Activated CD8-positive, alpha-beta memory T cell treated with anti-CD3 and anti-CD28 coated beads for 36 hours (primary cell): Measurements from ENCODE around the gene PSORS1C1. TPM values are rescaled to one million over a fixed set of nuclear protein-coding genes. Genes with fewer than 3 reads are reported as not detected.

ENCODE experiments used
- CTCF ChIA-PET: fragments of 350-600 bp; sonication (Branson Sonifier 250); formaldehyde crosslinking; loops from one replicate; lab custom pipeline; 2021; ENCODE audit warnings: antibody characterized with exemption; lab: Charles Lee
- POLR2A ChIA-PET: fragments of 350-600 bp; sonication (Branson Sonifier 250); formaldehyde crosslinking; loops from one replicate; lab custom pipeline; 2021; ENCODE audit warnings: antibody characterized with exemption; lab: Charles Lee
- total RNA-seq, 2 experiments: library from RNA; stranded (reverse); gene quantifications; one replicate each; pipeline ENCODE4 v1.2.3, GENCODE V29; 2021

PSORS1C1 gene
- total RNA-seq, 2 experiments from 2014 or later, result not detected

- ChIA-PET POLR2A (no interaction called here), CTCF (no interaction called here)
Observed at GRCh38 chr6:31120151-31120915, 5.7 kb downstream of the PSORS1C1 start, which contains the start of gene CDSN. Gene CDSN (minus strand): TSS chr6:31120446. CDS start chr6:31120419, 27 bp downstream.

DNA sequence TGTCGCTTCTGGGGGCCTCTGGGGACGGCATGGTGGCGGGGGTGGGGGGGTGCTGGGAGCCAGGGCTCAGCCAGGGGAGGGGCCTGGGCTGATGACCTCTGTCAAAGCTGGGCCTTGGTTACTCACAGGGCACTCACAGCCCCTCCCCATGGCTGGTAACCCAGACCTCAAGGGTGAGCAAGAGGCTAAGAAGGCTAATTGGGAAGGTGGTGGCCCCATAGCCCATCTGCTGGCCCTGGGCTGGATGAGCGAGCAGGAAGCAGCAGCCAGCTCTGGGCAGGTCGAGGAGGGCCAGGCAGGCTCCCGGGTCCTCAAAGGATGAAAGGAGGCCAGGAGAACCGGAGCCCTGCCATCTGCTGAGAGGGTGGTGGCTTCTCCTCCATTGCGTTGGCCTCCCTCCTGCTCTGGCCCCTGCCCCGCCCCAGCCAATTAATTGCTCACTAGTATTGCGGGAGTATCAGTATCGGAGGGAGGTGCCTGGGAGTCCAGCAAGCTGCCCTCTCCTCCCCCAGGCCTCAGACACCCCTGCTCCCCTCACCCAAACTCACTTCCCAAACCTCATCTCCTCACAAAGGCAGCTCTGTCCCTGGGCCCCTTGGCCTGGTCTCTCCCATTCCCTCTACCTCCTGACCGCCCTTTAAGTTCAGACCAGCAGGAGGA is 6.7 kb downstream of the PSORS1C1 start:
- ChIA-PET CTCF (no interaction called here), POLR2A (no interaction called here)

DNA sequence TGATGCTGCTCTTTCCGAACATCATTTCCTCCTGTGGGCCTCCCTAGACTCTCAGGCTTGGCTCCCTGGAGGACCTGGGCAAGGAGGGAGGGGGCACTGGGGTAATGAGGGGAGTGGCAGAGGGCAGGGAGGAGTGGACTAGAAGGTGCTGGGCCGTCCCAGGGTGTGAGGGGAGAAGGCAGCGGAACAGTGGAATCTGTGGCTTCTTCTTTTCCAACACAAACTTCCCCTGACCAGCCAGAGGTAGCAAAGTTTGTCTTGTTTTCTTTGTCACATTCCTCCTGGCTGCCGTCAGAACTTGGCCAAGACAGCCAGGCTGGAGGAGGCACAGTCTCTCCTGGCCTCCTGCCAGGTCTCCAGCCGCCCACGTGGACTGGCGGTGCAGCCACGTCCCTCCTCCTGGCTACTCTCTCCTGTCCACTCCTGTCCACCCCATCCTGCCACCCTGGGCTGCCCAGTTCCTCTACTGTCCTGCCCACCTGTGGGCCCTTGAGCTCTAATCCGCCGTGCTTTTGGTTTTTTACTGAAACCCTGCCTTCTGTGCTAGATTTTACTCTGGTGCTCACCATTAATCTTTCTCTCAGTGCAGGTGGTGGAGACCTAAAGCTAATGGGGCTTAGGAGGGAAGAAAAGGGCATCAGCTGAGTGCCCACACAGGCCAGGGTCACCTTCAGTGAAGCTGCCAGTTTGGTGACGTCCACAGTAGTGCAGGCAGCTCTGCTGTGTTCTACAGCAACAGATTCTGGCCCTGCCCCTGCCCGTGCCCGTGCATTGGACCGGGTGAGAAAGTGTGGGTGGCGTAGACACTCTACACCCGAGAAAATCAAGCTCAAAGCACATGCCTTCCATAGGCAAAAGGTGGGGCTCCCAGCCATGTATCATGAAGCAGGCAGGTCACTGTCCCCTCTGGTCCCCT is 8.4 kb downstream of the PSORS1C1 start:
- ChIA-PET POLR2A (no interaction called here), CTCF (interaction anchor here (0.8 kb wide), 1 partner anchor 14 kb away, joined by 4 read pairs; no protein-coding TSS in a partner anchor)

- POLR2A ChIA-PET, result no interaction called here
- CTCF ChIA-PET, result no interaction called here
Observed at GRCh38 chr6:31125162-31125561, 10.6 kb downstream of the PSORS1C1 start.

GRCh38 chr6:31125586-31126363 is 11.2 kb downstream of the PSORS1C1 start:
- CTCF ChIA-PET, result interaction anchor here (0.6 to 1.1 kb wide), 2 partner anchors 12 to 241 kb away, joined by 3 read pairs; no protein-coding TSS in a partner anchor

DNA sequence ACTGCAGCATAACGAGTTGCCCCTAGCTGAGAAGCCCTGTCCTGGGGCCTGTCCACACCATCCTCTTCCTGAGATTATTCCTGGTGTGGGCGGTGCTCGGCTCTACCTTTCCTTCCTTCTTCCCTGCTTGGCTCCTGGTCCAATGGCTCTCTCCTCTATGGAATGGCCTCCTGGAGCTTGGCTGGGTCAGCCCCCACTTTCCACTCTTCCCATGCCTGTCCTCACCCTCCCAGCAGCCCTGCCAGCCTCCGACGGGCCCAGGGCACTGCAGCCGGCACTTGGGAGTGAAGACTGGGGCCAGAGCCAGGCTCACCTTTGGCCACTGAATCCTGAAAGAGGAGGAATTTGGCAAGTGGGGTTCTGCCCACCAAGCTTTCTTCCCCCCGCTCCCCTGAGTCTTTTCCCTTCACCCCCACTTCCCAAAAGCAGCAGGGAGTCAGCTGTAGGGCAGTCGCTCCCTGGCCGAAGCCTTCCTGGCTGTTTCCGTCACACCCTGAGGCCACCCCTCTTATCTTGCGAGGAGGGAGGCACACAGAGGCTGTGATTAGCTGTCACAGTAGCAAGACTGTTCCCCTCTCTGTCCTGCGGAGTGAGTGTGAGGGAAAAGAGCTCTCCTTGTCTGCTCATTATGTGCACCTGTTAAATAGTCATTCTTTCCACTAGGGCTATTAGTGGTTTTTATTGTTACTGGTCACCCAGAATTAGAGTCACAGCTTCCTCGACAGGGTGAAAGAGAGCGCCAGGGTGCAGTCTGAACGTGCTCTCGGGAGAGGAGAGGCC is 12.0 kb downstream of the PSORS1C1 start:
- CTCF ChIA-PET, result interaction anchor here (0.6 to 1.4 kb wide), 5 partner anchors 11 to 374 kb away, joined by 3 read pairs; no protein-coding TSS in a partner anchor

More at GRCh38 chr6:31125586-31126363, 11.2 kb downstream of the PSORS1C1 start:
- POLR2A ChIA-PET, result no interaction called here

GRCh38 chr6:31128093-31128676 is 13.6 kb downstream of the PSORS1C1 start:
- ChIA-PET CTCF (interaction anchor here (0.6 to 1.8 kb wide), 6 partner anchors 8 to 376 kb away, joined by 3 to 6 read pairs (median 4); no protein-coding TSS in a partner anchor), POLR2A (no interaction called here)

More for the DNA sequence above, 12.0 kb downstream of the PSORS1C1 start:
- POLR2A ChIA-PET, result no interaction called here

GRCh38 chr6:31129130-31129529 is 14.5 kb downstream of the PSORS1C1 start:
- POLR2A ChIA-PET, result no interaction called here
- CTCF ChIA-PET, result interaction anchor here (0.6 to 1.8 kb wide), 4 partner anchors 8 to 248 kb away, joined by 3 to 6 read pairs (median 5); no protein-coding TSS in a partner anchor

GRCh38 chr6:31130751-31131150 is 16.2 kb downstream of the PSORS1C1 start:
- ChIA-PET CTCF (interaction anchor here (1.1 to 1.8 kb wide), 4 partner anchors 13 to 268 kb away, joined by 3 to 6 read pairs (median 4); no protein-coding TSS in a partner anchor), POLR2A (interaction anchor here (0.7 kb wide), 1 partner anchor 49 kb away, joined by 7 read pairs; no protein-coding TSS in a partner anchor)

DNA sequence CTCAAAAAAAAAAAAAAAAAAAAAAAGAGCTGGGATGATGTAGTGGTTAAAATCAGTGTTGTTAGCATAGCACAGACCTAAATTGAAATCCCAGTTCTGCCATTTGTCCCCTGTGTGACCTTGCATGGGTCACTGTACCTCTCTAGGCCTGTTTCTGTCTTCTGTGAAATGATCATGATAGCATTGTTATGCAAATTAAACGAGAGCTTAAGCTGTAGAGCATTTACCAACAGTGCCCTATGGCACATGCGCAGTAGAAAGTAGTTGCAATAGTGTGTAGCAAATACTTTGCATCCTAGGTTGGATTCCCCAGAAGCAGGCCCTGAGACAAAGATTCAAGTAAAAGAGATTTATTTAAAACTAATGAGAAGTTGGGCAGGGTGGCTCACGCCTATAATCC is 17.0 kb downstream of the PSORS1C1 start:
- CTCF ChIA-PET, result no interaction called here
- POLR2A ChIA-PET, result no interaction called here

DNA sequence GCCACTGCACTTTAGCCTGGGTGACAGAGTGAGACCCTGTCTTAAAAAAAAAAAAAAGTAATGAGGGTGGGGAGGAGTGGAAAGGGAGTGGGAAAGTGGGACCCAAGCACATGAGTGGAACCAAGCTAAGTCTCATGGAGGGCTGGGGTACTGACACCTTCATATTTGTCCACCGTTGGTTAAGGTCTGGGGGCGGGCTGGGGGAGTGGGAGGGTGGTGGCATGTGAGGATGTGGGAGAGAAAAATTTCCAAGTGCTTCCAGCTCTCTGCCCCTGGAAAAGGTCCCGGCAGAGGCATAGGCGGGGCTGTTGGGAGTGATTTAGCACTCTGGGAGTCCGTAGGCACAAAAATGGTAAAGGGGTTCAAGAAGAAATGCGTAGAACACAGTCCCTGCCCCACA is 18.2 kb downstream of the PSORS1C1 start:
- CTCF ChIA-PET, result interaction anchor here (0.5 to 1.5 kb wide), 2 partner anchors 56 to 60 kb away, joined by 3 to 5 read pairs; no protein-coding TSS in a partner anchor
- POLR2A ChIA-PET, result interaction anchor here (0.5 to 0.7 kb wide), 3 partner anchors 177 to 379 kb away, joined by 4 to 6 read pairs (median 4); no protein-coding TSS in a partner anchor

- ChIA-PET POLR2A (no interaction called here), CTCF (interaction anchor here (0.8 to 1.3 kb wide), 2 partner anchors 8 to 231 kb away, joined by 3 to 4 read pairs; no protein-coding TSS in a partner anchor)
Observed at GRCh38 chr6:31135710-31136109, 21.1 kb downstream of the PSORS1C1 start.

DNA sequence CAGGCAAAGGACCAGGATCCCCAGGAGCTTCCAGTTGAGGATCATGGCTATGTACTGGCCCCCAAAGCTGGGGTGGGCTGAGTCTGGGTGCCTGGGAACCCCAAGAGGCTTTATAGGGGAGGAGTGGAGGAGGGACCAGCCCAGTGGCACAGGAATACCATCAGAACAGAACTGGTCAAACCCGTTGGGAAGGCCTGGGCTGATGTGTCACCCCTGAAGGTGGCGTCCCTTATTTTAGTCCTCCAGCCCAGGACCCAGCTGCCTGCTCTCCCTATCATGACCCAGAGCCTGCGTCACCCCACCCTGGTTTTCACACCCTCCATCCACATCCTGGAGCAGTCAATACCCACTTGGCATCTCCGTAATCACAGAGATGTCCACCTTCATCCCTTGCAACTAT is 24.4 kb downstream of the PSORS1C1 start, which contains the start of gene PSORS1C2:
PSORS1C2 (minus strand) TSS at position 85 of the 400 bp plus-strand sequence; CDS start at position 45, 40 bp downstream.
- ChIA-PET POLR2A (no interaction called here), CTCF (interaction anchor here (0.6 to 3.2 kb wide), 6 partner anchors 8 to 236 kb away, joined by 3 to 18 read pairs (median 4); no protein-coding TSS in a partner anchor)

DNA sequence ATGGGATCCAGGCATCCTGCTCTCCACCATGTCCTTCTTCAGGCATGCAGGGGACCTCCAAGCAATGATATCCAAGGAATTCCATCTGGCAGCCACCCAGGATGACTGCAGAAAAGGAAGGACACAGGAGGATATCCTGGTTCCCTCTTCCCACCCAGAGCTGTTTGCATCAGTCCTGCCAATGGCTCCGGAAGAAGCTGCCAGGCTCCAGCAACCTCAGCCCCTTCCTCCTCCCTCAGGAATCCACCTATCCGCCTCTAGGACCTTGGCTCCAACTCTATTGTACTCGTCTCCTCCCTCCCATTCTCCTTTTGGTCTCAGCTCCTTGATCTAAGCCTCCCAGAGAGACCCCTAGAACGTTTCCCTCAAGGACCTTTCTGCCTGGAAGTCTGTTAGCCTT is 25.0 kb downstream of the PSORS1C1 start:
- CTCF ChIA-PET, result interaction anchor here (0.9 to 3.2 kb wide), 3 partner anchors 11 to 236 kb away, joined by 3 to 18 read pairs (median 6); no protein-coding TSS in a partner anchor
- POLR2A ChIA-PET, result no interaction called here

DNA sequence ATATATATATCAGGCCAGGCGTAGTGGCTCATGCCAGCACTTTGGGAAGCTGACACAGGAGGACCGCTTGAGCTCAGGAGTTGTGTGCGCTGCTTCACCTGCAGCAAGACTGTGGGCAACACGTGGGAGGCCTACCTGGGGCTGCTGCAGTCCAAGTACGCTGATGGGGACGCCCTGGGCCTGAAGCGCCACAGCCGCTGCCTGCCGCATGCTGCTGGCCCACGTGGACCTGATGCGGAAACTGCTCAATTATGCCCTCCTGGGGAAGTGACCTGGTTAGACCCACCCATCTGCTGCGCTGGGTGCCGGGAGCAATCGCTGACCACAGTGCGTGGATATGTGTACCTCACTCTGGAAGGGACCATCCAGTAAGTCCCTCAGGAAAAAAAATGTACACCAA is 26.0 kb downstream of the PSORS1C1 start:
- POLR2A ChIA-PET, result no interaction called here
- CTCF ChIA-PET, result no interaction called here

DNA sequence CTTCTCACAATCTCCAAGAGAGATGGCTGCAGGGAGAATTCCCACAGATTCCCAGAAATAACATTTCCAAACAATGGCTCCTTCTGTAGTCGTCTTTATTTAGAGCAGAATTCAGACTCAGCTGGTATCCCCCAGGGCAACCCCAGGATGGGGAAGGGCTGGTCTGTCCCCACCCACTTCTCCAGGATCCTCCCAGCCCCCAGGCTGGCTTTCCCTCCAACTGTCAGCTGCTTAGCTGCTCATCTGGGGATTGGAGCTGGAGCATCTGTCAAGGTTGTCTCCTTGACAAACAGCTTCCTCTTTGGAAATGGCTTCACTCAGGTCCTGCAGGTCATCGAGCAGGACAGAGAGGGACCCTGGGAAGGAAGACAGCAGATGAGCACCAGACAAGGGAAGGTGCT is 27.8 kb downstream of the PSORS1C1 start:
- ChIA-PET POLR2A (no interaction called here), CTCF (interaction anchor here (1.1 to 1.3 kb wide), 2 partner anchors 18 to 50 kb away, joined by 3 to 5 read pairs; no protein-coding TSS in a partner anchor)
